ENCODE results near the gene LRP11.

GRCh38 chr6:149888093-149888492, 23.9 kb upstream of the LRP11 start:
- TF ChIP-seq, protein P1, sequence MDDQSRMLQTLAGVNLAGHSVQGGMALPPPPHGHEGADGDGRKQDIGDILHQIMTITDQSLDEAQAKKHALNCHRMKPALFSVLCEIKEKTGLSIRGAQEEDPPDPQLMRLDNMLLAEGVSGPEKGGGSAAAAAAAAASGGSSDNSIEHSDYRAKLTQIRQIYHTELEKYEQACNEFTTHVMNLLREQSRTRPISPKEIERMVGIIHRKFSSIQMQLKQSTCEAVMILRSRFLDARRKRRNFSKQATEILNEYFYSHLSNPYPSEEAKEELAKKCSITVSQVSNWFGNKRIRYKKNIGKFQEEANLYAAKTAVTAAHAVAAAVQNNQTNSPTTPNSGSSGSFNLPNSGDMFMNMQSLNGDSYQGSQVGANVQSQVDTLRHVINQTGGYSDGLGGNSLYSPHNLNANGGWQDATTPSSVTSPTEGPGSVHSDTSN (CRISPR knock-in tag; IDR thresholded peaks at IDR 0.05): no peak
- TF ChIP-seq CTCF (tag by site-specific recombination; IDR thresholded peaks at IDR 0.05) (no peak), ZNF112 (tag by site-specific recombination; IDR thresholded peaks at IDR 0.05) (no peak)
- TF ChIP-seq, protein P2, sequence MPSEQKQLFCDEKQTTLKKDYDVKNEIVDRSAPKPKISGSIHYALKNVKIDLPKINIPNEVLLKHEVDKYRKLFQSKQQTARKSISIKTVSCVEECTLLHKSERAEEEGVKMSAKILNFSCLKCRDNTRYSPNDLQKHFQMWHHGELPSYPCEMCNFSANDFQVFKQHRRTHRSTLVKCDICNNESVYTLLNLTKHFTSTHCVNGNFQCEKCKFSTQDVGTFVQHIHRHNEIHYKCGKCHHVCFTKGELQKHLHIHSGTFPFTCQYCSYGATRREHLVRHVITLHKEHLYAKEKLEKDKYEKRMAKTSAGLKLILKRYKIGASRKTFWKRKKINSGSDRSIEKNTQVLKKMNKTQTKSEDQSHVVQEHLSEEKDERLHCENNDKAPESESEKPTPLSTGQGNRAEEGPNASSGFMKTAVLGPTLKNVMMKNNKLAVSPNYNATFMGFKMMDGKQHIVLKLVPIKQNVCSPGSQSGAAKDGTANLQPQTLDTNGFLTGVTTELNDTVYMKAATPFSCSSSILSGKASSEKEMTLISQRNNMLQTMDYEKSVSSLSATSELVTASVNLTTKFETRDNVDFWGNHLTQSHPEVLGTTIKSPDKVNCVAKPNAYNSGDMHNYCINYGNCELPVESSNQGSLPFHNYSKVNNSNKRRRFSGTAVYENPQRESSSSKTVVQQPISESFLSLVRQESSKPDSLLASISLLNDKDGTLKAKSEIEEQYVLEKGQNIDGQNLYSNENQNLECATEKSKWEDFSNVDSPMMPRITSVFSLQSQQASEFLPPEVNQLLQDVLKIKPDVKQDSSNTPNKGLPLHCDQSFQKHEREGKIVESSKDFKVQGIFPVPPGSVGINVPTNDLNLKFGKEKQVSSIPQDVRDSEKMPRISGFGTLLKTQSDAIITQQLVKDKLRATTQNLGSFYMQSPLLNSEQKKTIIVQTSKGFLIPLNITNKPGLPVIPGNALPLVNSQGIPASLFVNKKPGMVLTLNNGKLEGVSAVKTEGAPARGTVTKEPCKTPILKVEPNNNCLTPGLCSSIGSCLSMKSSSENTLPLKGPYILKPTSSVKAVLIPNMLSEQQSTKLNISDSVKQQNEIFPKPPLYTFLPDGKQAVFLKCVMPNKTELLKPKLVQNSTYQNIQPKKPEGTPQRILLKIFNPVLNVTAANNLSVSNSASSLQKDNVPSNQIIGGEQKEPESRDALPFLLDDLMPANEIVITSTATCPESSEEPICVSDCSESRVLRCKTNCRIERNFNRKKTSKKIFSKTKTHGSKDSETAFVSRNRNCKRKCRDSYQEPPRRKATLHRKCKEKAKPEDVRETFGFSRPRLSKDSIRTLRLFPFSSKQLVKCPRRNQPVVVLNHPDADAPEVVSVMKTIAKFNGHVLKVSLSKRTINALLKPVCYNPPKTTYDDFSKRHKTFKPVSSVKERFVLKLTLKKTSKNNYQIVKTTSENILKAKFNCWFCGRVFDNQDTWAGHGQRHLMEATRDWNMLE (tag by site-specific recombination; conservative IDR thresholded peaks at IDR 0.05; ENCODE audit: low read depth): no peak
- TF ChIP-seq, protein P3, sequence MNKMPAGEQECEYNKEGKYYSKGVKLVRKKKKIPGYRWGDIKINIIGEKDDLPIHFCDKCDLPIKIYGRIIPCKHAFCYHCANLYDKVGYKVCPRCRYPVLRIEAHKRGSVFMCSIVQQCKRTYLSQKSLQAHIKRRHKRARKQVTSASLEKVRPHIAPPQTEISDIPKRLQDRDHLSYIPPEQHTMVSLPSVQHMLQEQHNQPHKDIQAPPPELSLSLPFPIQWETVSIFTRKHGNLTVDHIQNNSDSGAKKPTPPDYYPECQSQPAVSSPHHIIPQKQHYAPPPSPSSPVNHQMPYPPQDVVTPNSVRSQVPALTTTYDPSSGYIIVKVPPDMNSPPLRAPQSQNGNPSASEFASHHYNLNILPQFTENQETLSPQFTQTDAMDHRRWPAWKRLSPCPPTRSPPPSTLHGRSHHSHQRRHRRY (tag by site-specific recombination; IDR thresholded peaks at IDR 0.05): no peak
- TF ChIP-seq, protein P4, sequence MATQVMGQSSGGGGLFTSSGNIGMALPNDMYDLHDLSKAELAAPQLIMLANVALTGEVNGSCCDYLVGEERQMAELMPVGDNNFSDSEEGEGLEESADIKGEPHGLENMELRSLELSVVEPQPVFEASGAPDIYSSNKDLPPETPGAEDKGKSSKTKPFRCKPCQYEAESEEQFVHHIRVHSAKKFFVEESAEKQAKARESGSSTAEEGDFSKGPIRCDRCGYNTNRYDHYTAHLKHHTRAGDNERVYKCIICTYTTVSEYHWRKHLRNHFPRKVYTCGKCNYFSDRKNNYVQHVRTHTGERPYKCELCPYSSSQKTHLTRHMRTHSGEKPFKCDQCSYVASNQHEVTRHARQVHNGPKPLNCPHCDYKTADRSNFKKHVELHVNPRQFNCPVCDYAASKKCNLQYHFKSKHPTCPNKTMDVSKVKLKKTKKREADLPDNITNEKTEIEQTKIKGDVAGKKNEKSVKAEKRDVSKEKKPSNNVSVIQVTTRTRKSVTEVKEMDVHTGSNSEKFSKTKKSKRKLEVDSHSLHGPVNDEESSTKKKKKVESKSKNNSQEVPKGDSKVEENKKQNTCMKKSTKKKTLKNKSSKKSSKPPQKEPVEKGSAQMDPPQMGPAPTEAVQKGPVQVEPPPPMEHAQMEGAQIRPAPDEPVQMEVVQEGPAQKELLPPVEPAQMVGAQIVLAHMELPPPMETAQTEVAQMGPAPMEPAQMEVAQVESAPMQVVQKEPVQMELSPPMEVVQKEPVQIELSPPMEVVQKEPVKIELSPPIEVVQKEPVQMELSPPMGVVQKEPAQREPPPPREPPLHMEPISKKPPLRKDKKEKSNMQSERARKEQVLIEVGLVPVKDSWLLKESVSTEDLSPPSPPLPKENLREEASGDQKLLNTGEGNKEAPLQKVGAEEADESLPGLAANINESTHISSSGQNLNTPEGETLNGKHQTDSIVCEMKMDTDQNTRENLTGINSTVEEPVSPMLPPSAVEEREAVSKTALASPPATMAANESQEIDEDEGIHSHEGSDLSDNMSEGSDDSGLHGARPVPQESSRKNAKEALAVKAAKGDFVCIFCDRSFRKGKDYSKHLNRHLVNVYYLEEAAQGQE (tag by site-specific recombination; IDR thresholded peaks at IDR 0.05): no peak

Data from HEK293 (cell line).